ENCODE results near the gene SND1. TPM values are rescaled to one million over a fixed set of nuclear protein-coding genes. Genes with fewer than 3 reads are reported as not detected.

Gene SND1
- total RNA-seq, 1 experiment from 2014 or later: 147 TPM

DNA sequence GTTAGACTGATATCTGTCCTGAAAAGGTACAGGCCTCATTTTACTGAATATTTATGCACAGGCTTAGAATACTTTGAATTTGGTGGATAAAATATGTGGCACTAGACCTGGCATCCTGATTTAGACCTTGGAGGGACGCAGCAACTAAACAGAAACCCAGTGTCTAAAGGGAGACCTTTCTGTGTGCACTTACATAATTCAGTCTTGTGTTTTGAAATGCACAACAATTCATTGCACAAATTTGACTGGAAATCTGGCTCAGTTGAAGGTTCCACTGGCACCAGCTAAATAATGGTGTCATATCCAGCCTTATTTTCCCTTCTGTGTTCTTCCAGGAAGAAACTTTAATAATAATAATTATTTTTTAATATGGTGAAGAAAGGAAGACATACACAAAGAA lies 142.1 kb downstream of the SND1 start:
- Histone ChIP-seq H3K36me3 (no peaks in the 10 kb centered on the region), H3K4me1 (peaks cover 11% of the 10 kb centered on the region), H3K4me3 (no peak overlapping the region), H3K27me3 (no peaks in the 10 kb centered on the region), H3K27ac (no peak overlapping the region), H3K9me3 (replicated peaks) (no peaks in the 10 kb centered on the region)
- no peak for DNase-seq

DNA sequence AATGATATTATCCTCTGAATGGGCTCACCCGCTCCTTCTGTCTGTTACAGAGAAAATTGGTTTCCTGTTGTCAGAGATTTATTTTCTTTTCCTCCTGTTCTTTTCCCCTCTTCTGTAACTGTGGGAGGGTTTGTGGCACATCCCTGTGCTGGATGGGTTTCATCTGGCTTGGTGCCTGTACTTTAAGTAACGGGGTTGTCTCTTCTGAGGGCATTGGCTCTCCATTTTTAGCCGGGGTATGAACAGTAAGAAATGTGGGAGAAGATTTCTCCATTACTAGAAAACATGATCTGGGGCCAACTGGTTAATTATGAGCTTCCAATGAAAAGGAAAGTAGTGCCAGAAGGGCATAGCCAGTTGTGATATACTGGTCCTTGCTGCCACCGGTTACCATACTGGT lies 142.6 kb downstream of the SND1 start:
- Histone ChIP-seq H3K27me3 (no peaks in the 10 kb centered on the region), H3K9me3 (replicated peaks) (no peaks in the 10 kb centered on the region), H3K27ac (no peak overlapping the region), H3K4me1 (peaks cover 13% of the 10 kb centered on the region), H3K4me3 (no peak overlapping the region), H3K36me3 (no peaks in the 10 kb centered on the region)
- no peak for DNase-seq

DNA sequence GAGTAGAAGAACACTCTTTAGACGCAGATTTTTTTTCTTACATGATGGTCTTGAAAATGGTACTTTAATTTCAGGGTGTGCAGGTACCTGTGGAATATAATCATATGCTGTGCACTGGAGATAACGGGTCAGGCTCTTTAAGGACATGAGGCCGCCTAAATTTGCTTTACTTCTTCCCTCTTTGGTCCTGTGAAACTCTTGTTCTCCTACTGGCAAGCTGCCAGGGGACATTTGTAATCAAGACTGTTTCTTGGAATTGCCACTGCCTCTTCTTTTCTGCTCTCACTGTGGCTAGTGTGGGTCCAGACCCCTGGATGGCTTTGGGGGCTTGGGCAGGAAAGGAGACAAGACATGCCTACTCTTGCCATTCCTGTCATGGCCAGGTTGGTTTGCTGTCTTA lies 146.0 kb downstream of the SND1 start:
- Histone ChIP-seq H3K27me3 (no peaks in the 10 kb centered on the region), H3K9me3 (replicated peaks) (no peaks in the 10 kb centered on the region), H3K4me1 (peaks cover 13% of the 10 kb centered on the region), H3K4me3 (no peak overlapping the region), H3K27ac (no peak overlapping the region), H3K36me3 (no peaks in the 10 kb centered on the region)
- DNase-seq: peak in 1 of 2 experiments; percentile 35

DNA sequence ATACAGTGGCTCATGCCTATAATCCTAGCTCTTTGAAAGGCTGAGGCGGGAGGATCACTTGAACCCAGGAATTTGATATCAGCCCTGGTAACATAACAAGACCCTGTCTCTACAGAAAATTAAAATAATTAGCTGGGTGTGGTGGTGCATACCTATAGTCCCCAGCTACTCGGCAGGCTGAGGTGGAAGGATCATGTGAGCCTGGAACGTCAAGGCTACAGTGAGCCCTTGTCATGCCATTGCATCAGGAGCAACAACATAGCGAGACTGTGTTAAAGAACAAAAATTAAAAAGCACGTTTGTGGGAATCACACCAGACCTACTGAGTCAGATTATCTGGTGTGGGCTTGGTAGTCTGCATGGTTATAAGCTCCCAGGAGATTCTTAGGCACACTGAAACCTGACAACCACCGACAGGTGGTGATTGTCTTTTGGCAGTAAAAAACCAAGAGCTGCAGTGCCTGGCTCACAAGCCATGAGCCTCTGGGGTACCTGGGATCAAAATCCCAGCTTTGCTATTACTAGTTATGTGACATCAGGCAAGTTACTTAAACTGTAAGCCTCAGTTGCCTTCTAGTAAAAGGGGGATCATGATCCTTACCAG lies 146.9 kb downstream of the SND1 start:
- Histone ChIP-seq H3K9me3 (replicated peaks) (no peaks in the 10 kb centered on the region), H3K27me3 (no peaks in the 10 kb centered on the region), H3K4me1 (peaks cover 13% of the 10 kb centered on the region), H3K4me3 (no peak overlapping the region), H3K27ac (no peak overlapping the region), H3K36me3 (no peaks in the 10 kb centered on the region)
- peak; percentile 13 to 58 for DNase-seq

DNA sequence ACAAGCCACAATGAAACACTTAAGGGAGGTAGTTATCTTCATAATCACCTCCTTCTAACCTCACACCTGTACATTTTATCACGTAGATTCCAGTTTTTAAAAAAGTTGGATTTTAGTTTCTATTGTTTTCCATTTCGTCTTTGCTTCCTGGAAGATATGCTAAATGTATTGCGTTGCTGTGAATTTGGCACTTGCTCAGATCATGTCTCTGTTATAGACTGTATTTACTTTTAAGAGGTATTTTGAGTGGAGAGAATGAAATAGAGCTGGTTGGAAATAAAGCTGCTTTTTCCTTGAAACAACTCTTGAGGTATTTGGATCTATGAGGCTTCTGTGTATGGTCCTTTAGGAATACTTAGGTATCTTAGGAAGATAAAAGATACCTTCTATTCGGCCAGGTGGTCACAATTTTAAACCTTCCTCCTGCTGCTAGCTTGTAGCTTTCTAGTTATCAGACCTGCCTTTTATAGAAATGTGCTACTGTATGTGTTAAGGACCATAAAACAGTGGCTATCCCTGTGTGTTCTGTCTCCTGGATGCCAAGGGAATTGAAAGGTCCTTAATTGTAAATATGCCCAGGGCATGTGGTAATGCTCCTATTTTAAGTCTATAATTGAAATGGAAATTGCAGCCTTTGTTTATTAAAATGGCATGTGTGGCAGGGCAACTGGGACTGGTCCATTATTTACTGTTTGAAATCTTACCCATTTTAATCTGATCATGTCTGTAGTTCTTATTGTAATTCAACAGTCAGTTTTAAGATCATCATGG lies 147.7 kb downstream of the SND1 start:
- no peaks in the 10 kb centered on the region for H3K27me3 ChIP-seq
- peaks cover 13% of the 10 kb centered on the region for H3K4me1 ChIP-seq
- H3K27ac ChIP-seq: no peak overlapping the region
- DNase-seq: no peak
- H3K4me3 ChIP-seq: no peak overlapping the region
- no peaks in the 10 kb centered on the region for H3K9me3 ChIP-seq (replicated peaks)
- H3K36me3 ChIP-seq: no peaks in the 10 kb centered on the region

DNA sequence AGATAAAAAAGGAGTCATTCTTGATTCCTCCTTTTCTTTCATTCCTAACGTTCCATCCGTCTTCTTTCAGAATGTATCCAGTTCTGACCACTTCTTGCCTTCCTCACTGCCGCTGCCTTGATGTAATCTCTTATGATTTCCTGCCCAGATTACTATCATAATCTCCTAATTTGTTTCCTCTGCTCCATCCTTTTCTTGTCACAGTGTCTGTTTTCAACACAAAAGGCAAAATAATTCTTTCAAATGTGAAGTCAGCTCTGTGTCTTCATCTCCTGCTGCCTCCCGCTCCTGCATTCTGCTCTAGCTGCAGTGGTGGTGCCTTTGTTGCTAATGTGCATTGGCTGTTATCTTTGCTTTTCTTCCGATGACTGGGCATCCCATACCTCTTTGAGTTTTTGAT lies 150.9 kb downstream of the SND1 start:
- Histone ChIP-seq H3K36me3 (peaks cover 3% of the 10 kb centered on the region; the same call in 1 of the 2 replicates), H3K4me1 (peaks cover 9% of the 10 kb centered on the region), H3K27me3 (no peaks in the 10 kb centered on the region), H3K27ac (no peak overlapping the region), H3K4me3 (no peak overlapping the region), H3K9me3 (replicated peaks) (no peaks in the 10 kb centered on the region)
- DNase-seq: no peak

DNA sequence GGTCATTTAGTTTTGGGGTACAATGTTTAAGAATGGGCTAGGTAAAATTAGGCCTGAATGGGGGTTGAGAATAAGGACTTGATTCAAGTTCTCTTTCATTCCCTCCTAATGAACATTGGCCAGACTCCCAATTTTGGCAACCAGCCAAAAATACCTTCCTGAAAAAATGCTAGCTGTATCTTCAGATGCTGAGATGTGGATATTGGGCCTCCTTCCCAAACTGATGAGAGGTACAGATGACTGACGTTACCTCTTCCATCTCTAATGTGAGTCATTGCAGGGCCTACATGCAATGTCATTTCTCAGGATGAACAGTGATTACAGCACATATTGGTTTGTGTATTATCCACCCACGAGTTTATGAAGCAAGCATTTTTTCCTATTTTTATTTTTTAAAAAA lies 151.6 kb downstream of the SND1 start:
- no peak overlapping the region for H3K4me3 ChIP-seq
- peaks cover 6% of the 10 kb centered on the region for H3K4me1 ChIP-seq
- H3K36me3 ChIP-seq: peaks cover 3% of the 10 kb centered on the region; the same call in 1 of the 2 replicates
- no peak overlapping the region for H3K27ac ChIP-seq
- no peaks in the 10 kb centered on the region for H3K27me3 ChIP-seq
- peak in 1 of 2 experiments; percentile 25 for DNase-seq
- H3K9me3 ChIP-seq (replicated peaks): no peaks in the 10 kb centered on the region

DNA sequence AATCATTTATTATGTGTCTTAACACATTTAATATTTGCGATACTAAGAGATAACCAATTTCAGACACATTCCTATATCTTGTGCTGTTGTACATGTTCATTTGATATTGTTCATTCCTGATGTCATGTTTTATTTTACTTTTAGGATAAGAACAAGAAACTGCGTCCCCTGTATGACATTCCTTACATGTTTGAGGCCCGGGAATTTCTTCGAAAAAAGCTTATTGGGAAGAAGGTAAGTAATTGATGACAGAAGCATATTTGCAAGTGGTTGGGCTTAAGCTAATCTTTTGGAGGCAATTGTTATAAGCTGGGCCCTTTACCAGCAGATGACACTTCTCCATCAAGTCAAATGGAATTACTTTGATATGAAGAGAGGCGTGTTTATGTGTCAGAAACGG lies 155.3 kb downstream of the SND1 start:
- Histone ChIP-seq H3K27ac (no peak overlapping the region), H3K4me1 (peaks cover 15% of the 10 kb centered on the region), H3K9me3 (replicated peaks) (no peaks in the 10 kb centered on the region), H3K4me3 (no peak overlapping the region), H3K36me3 (peaks cover 3% of the 10 kb centered on the region; the same call in 1 of the 2 replicates), H3K27me3 (no peaks in the 10 kb centered on the region)
- no peak for DNase-seq

DNA sequence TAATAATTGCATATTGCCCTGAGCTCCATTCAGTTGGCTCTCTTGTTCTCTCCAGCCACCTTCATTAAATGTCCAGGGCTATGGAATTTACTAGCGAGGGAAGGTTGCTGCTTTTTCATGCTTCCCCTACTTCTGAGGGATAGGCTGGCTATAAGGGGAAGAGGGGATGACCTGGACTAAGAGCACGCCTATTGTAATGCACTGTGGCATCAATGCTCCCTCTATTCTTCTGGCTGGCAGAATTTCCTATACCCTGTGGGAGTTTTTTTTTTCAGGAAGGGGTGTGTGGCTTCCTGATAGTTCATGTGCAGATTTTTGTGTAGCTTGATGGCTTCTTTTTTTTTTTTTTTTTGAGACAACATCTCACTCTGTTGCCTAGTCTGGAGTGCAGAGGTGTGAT lies 155.8 kb downstream of the SND1 start:
- Histone ChIP-seq H3K27me3 (no peaks in the 10 kb centered on the region), H3K27ac (no peak overlapping the region), H3K4me3 (no peak overlapping the region), H3K4me1 (peaks cover 15% of the 10 kb centered on the region), H3K36me3 (peaks cover 3% of the 10 kb centered on the region; the same call in 1 of the 2 replicates), H3K9me3 (replicated peaks) (no peaks in the 10 kb centered on the region)
- DNase-seq: no peak

DNA sequence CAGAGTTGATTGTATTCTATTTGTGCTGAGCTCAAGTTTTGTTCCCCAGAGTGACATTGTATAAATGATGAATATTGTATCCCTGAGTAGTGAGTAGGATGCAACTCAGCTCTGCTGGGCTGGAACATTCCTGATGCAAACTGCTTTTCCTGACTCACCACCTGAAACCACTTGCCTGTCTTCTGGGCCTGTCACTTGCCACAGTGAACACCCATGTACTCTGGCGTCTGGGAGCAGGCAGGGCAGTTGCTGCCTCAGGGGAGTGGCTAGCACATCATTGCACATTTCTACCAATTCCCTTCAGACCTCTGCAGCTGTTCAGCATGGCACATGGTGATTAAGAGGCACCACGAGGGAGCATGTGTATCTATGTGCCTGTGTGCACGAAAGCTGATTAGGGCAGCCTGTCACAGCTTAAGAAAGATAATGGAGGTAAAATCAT lies 157.3 kb downstream of the SND1 start:
- peaks cover 3% of the 10 kb centered on the region; the same call in 1 of the 2 replicates for H3K36me3 ChIP-seq
- H3K4me3 ChIP-seq: no peak overlapping the region
- no peaks in the 10 kb centered on the region for H3K9me3 ChIP-seq (replicated peaks)
- peak overlapping the region; percentile 59 for H3K27ac ChIP-seq
- peak; percentile 90 to 95 for DNase-seq
- H3K27me3 ChIP-seq: no peaks in the 10 kb centered on the region
- peaks cover 15% of the 10 kb centered on the region for H3K4me1 ChIP-seq

DNA sequence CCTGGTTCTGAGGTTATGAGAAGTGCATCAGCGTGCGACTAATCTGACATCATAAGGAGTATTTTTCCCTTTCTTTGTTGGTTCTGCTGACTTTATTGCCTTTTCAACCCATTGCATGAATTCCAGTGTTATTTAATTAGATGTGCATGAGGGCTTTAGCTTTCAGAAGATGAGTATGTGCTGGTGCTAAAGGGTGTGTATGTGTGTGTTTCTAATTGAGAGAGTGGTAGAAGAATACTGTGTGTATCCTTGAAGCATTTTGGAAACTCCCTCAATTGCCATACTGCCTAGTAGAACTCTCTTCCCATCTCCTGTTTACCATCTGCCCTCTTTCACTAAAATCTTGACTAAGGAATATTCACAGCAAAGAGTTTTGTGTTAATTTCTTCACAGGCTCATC lies 158.1 kb downstream of the SND1 start:
- Histone ChIP-seq H3K27ac (peak overlapping the region; percentile 59), H3K9me3 (replicated peaks) (no peaks in the 10 kb centered on the region; the same call in 1 of the 2 replicates), H3K36me3 (peaks cover 3% of the 10 kb centered on the region; the same call in 1 of the 2 replicates), H3K4me1 (peaks cover 15% of the 10 kb centered on the region), H3K27me3 (no peaks in the 10 kb centered on the region), H3K4me3 (no peak overlapping the region)
- no peak for DNase-seq

DNA sequence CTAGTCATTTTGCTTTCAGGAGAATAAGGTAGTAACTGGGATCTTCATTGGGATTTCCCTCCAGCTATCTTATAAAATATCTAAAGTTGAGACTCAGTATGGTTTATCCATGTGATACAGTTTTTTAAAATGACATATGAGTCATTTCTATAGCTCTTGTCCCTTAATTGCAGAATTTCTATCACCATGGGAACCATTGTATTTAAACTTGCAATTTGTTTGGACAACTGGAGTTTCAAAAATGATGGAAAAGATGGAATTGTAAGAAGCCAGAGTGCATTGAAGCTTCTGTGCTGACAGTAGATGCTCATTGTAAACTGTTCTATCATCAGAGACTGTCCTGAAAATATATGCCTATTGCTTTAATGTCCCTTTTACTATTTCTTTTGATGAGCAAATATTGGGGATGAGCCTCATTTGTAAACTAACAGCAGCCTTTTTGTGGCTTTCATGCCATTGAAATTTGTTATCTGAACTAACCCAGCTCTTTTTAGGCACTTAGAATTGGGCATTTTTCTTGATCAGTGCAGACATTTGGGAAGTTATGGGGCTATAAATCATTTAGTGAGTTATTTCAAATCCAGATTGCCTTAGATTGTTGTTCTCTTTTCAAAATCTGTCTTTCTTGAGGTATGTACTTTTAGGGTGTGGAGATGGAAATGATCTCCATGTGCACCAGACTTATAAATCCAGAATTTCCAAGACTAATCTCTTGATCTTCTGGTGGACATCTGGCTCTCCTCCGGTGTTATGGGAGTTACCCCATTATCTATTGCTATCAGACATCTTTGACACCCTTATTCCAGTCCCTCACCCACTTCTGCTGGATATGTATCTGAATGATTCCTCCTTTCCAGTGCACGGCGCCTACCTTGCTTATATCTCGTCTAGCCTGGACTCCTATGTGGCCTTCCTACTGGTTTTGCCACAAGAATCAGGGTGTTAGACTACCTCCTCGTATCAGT lies 159.0 kb downstream of the SND1 start:
- Histone ChIP-seq H3K27ac (no peak overlapping the region), H3K4me1 (peaks cover 18% of the 10 kb centered on the region), H3K27me3 (no peaks in the 10 kb centered on the region), H3K36me3 (peaks cover 3% of the 10 kb centered on the region; the same call in 1 of the 2 replicates), H3K4me3 (no peak overlapping the region), H3K9me3 (replicated peaks) (no peaks in the 10 kb centered on the region; the same call in 1 of the 2 replicates)
- DNase-seq: no peak

DNA sequence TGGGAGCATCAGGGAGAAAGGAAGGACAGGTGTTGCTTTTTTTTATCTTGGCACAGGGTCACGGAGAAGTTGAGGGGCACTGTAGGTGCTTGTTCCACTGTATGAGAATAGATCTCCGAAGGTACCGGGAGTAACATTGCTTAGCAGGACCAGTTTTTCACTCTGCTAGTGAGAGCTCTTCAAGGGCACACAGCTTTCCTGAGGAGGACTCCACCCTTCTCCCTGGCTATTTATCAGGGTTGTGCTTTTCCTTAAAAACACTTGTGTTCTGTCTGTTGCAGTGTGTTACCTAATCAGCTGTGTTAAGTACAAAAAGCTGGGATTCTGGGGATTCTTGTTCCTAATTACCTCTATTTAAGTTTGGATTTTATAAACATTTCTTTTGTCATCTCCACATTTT lies 160.5 kb downstream of the SND1 start:
- no peak overlapping the region for H3K4me3 ChIP-seq
- no peaks in the 10 kb centered on the region for H3K27me3 ChIP-seq
- DNase-seq: no peak
- no peak overlapping the region for H3K27ac ChIP-seq
- peaks cover 21% of the 10 kb centered on the region for H3K4me1 ChIP-seq
- peaks cover 5% of the 10 kb centered on the region; the same call in 1 of the 2 replicates for H3K36me3 ChIP-seq
- no peaks in the 10 kb centered on the region; the same call in 1 of the 2 replicates for H3K9me3 ChIP-seq (replicated peaks)

DNA sequence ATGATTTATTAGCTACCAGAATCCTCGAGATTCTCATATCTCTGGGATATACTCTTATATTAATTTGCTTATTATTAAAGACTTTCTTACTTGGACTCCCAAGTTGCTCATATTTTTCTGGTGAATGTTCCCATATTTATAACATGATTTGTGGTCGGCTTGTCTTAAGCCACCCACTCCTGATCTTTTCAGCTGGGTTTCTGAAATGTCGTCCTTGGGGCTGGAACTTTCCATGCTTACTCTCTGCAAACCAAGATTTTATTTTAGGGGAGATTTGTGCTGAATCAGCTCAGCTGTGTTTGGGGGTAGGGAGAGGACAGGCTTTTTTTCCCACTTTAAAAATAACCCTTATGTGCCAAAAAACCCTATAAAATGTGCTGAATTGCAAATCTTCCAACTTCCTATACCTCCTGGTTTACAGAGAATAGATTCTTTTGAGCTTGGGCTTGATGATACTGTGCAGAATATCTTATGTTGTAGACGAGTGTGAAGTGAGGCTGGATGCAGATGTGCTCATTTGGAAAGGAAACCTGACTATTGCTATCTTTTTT lies 162.1 kb downstream of the SND1 start:
- Histone ChIP-seq H3K4me3 (no peak overlapping the region), H3K27me3 (no peaks in the 10 kb centered on the region), H3K9me3 (replicated peaks) (no peaks in the 10 kb centered on the region; the same call in 1 of the 2 replicates), H3K27ac (no peak overlapping the region), H3K4me1 (peaks cover 18% of the 10 kb centered on the region), H3K36me3 (0 out of 2 replicates have a peak, but pooled peaks cover 4% of the 10 kb centered on the region)
- DNase-seq: no peak
